Measurements from ENCODE around the gene LRRC45. TPM values are rescaled to one million over a fixed set of nuclear protein-coding genes. Genes with fewer than 3 reads are reported as not detected.

Gene LRRC45
- total RNA-seq, 2 experiments from 2014 or later = 54.5 to 68.4 TPM

GRCh38 chr17:82020572-82021106, 2.5 kb upstream of the LRRC45 start:
- DNase-seq = no peak
- Mint-ChIP-seq H3K27me3 (no peaks in the 10 kb centered on the region), H3K27ac (peak overlapping the region; percentile 76), H3K36me3 (ENCODE audit: low read depth) (peaks cover 3% of the 10 kb centered on the region), H3K4me3 (peak overlapping the region; percentile 3), H3K4me1 (peaks cover 34% of the 10 kb centered on the region), H3K9me3 (no peaks in the 10 kb centered on the region)
- CTCF ChIA-PET = interaction anchor here (0.6 to 7.4 kb wide), 12 partner anchors 9 to 390 kb away, joined by 3 to 66 read pairs (median 4); partner anchors contain the start of genes DCXR and NOTUM
- POLR2A ChIA-PET = no interaction called here

- Mint-ChIP-seq H3K4me1 (peaks cover 38% of the 10 kb centered on the region), H3K27ac (peak overlapping the region; percentile 82), H3K27me3 (no peaks in the 10 kb centered on the region), H3K4me3 (peak overlapping the region; percentile 77), H3K9me3 (no peaks in the 10 kb centered on the region), H3K36me3 (ENCODE audit: low read depth) (peaks cover 7% of the 10 kb centered on the region)
- CTCF ChIA-PET = interaction anchor here (0.6 to 7.4 kb wide), 12 partner anchors 8 to 795 kb away, joined by 3 to 66 read pairs (median 4); partner anchors contain the start of genes DCXR and NOTUM
- POLR2A ChIA-PET = no interaction called here
- peak; percentile 74 for DNase-seq
Measured at GRCh38 chr17:82021107-82021899, 1.8 kb upstream of the LRRC45 start.

GRCh38 chr17:82021900-82022309, 1.2 kb upstream of the LRRC45 start:
- peak overlapping the region; percentile 77 for H3K4me3 Mint-ChIP-seq
- no peaks in the 10 kb centered on the region for H3K9me3 Mint-ChIP-seq
- peaks cover 39% of the 10 kb centered on the region for H3K4me1 Mint-ChIP-seq
- H3K27ac Mint-ChIP-seq = peak overlapping the region; percentile 82
- POLR2A ChIA-PET = interaction anchor here (1.2 kb wide), 1 partner anchor 16 kb away, joined by 4 read pairs; the partner anchor contains the start of gene DCXR
- H3K27me3 Mint-ChIP-seq = no peaks in the 10 kb centered on the region
- peaks cover 7% of the 10 kb centered on the region for H3K36me3 Mint-ChIP-seq (ENCODE audit: low read depth)
- DNase-seq = no peak
- CTCF ChIA-PET = interaction anchor here (0.6 to 7.4 kb wide), 9 partner anchors 8 to 794 kb away, joined by 3 to 66 read pairs (median 4); partner anchors contain the start of genes DCXR and NOTUM

DNA sequence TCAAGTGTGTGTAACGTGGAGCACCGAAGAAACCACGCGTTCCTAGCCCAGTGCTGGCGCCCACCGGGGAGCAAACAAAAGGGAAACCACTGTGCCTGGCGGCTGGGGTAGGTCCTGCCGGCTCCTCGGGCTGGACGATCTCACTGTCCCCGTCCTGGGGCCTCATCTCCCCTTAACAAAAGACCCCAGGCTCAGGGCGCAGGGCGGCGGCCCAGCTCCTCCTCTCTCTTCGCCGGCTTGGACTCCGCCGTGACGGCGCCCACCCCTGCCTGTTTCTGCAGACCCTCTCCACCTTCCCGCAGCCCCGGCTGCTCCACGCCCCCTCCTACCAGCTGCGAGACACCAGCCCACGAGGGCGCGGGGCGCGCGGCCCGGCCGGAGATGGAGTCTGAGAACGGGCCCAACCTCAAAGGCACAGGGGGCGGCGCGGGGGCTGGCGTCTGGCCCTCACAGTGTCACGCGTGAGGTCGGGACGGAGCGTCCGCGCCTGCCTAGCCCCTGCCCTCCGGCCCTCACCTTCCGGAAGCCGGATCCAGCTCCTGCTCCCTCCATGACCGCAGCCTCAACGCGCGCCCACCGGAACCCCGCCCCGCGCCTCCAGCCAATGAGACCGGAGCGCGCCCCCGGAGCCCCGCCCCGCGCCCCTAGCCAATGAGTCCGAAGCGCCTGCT, 660 bp upstream of the LRRC45 start, which contains the start of gene CENPX:
TSS of gene CENPX (minus strand) at position 569 of the 671 bp plus-strand sequence. CDS start at position 552, 17 bp downstream.
- H3K27ac Mint-ChIP-seq = peak within 1 kb of the TSS; percentile 82
- no peak for DNase-seq
- H3K9me3 Mint-ChIP-seq = no peaks in the 10 kb centered on the region
- CTCF ChIA-PET = interaction anchor here (0.6 to 7.4 kb wide), 11 partner anchors 7 to 183 kb away, joined by 3 to 66 read pairs (median 3); partner anchors contain the start of genes DCXR, NOTUM and RAC3
- no peaks in the 10 kb centered on the region for H3K27me3 Mint-ChIP-seq
- POLR2A ChIA-PET = interaction anchor here (0.7 to 1.2 kb wide), 2 partner anchors 15 to 63 kb away, joined by 3 to 4 read pairs; partner anchors contain the start of gene DCXR
- peak within 1 kb of the TSS; percentile 84 for H3K4me3 Mint-ChIP-seq
- peaks cover 10% of the 10 kb centered on the region for H3K36me3 Mint-ChIP-seq (ENCODE audit: low read depth)
- H3K4me1 Mint-ChIP-seq = peaks cover 45% of the 10 kb centered on the region

GRCh38 chr17:82023447-82024241, 539 bp downstream of the LRRC45 start:
- DNase-seq = peak; percentile 36

DNA sequence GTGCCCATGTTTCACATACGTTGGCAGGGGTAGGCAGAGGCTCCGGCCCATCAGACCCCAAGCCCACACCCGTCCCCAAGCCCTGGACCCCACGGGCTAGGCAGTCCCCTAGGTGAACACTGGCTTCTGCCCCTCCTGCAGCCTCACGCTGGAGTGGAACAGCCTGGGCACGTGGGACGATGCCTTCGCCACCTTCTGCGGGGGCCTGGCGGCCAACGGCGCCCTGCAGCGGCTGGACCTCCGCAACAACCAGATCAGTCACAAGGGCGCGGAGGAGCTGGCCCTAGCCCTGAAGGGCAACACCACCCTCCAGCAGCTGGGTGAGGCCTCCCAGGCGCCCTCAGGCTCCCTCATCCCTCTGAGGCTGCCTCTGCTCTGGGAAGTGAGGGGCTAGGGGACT, 1.8 kb downstream of the LRRC45 start:
- Mint-ChIP-seq H3K27ac (no peak overlapping the region), H3K4me3 (no peak overlapping the region), H3K36me3 (ENCODE audit: low read depth) (peaks cover 17% of the 10 kb centered on the region), H3K27me3 (no peaks in the 10 kb centered on the region), H3K9me3 (no peaks in the 10 kb centered on the region), H3K4me1 (peaks cover 45% of the 10 kb centered on the region)
- DNase-seq = no peak
- CTCF ChIA-PET = interaction anchor here (3.1 to 6.7 kb wide), 2 partner anchors 12 to 65 kb away, joined by 12 to 49 read pairs; partner anchors contain the start of gene DCXR
- POLR2A ChIA-PET = no interaction called here

More at GRCh38 chr17:82023447-82024241, 539 bp downstream of the LRRC45 start:
- CTCF ChIA-PET = interaction anchor here (2.5 to 7.4 kb wide), 3 partner anchors 13 to 68 kb away, joined by 6 to 66 read pairs (median 49); partner anchors contain the start of genes DCXR and NOTUM
- H3K4me1 Mint-ChIP-seq = peaks cover 44% of the 10 kb centered on the region
- H3K9me3 Mint-ChIP-seq = no peaks in the 10 kb centered on the region
- H3K36me3 Mint-ChIP-seq (ENCODE audit: low read depth) = peaks cover 12% of the 10 kb centered on the region
- POLR2A ChIA-PET = no interaction called here
- H3K27me3 Mint-ChIP-seq = no peaks in the 10 kb centered on the region
- H3K4me3 Mint-ChIP-seq = peak overlapping the region; percentile 84
- H3K27ac Mint-ChIP-seq = no peak overlapping the region

GRCh38 chr17:82025401-82026107, 2.4 kb downstream of the LRRC45 start:
- H3K36me3 Mint-ChIP-seq (ENCODE audit: low read depth) = peaks cover 17% of the 10 kb centered on the region
- peak overlapping the region; percentile 13 for H3K4me3 Mint-ChIP-seq
- peaks cover 42% of the 10 kb centered on the region for H3K4me1 Mint-ChIP-seq
- CTCF ChIA-PET = interaction anchor here (0.7 to 3.1 kb wide), 3 partner anchors 10 to 66 kb away, joined by 3 to 12 read pairs (median 3); no protein-coding TSS in a partner anchor
- POLR2A ChIA-PET = interaction anchor here (0.6 to 0.9 kb wide), 2 partner anchors 12 to 72 kb away, joined by 3 read pairs; partner anchors contain the start of gene DCXR
- no peak overlapping the region for H3K27ac Mint-ChIP-seq
- H3K27me3 Mint-ChIP-seq = no peaks in the 10 kb centered on the region
- no peak for DNase-seq
- no peaks in the 10 kb centered on the region for H3K9me3 Mint-ChIP-seq

DNA sequence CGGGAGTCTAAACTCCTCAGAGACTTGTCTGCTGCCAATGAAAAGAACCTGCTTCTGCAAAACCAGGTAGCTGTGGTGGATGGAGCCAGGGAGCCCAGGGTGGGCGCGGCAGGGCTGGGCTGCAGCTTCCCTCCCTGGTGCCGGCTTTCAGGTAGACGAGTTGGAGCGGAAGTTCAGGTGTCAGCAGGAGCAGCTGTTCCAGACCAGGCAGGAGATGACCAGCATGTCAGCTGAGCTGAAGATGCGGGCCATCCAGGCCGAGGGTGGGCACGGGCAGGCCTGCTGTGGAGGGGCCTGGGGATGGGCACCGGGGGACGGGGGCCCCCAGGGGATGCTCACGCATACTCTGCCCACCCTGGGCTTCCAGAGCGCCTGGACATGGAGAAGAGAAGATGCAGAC, 5.1 kb downstream of the LRRC45 start:
- ChIA-PET POLR2A (no interaction called here), CTCF (interaction anchor here (1.2 to 3.0 kb wide), 3 partner anchors 8 to 69 kb away, joined by 5 to 40 read pairs (median 14); partner anchors contain the start of genes CENPX and DCXR)
- peaks cover 17% of the 10 kb centered on the region for H3K36me3 Mint-ChIP-seq (ENCODE audit: low read depth)

DNA sequence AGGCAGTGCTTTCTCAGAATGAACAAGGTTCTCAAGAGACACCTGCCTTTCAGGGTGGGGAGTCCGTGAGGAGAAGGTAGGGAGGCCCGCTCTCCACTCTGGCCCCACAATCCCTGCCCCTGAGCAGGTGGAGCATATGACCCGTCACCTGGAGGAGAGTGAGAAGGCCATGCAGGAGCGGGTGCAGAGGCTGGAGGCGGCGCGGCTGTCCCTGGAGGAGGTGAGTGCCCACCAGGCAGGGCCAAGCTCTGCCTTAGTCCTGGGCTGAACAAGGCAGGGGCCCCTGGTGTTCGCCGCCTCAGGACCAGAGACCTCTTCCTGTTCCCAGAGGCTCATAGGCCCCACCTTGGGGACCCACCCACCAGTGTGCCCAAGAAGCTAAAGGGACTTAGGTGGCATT, 5.9 kb downstream of the LRRC45 start:
- no peaks in the 10 kb centered on the region for H3K27me3 Mint-ChIP-seq
- POLR2A ChIA-PET = no interaction called here

More for the DNA sequence above, 5.1 kb downstream of the LRRC45 start:
- peaks cover 33% of the 10 kb centered on the region for H3K4me1 Mint-ChIP-seq
- H3K27me3 Mint-ChIP-seq = no peaks in the 10 kb centered on the region
- H3K4me3 Mint-ChIP-seq = no peak overlapping the region
- H3K27ac Mint-ChIP-seq = no peak overlapping the region
- no peak for DNase-seq
- no peaks in the 10 kb centered on the region for H3K9me3 Mint-ChIP-seq

DNA sequence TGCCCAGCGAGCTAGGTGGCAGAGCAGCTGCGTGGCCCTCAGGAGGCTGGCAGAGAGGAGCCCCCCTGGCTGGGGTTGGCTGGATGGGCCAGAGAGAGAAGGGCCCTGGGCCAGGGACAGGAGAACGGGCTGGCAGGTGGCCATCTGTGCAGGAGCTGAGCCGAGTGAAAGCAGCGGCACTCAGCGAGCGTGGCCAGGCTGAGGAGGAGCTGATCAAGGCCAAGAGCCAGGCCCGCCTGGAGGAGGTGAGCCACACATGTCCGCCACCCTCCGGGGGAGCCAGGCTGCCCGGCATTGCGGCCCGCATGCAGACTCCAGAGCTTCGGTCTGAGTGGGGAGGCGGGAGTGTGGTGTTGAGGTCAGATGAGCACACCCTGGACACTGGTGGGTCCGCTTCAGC, 6.3 kb downstream of the LRRC45 start:
- Mint-ChIP-seq H3K27me3 (no peaks in the 10 kb centered on the region), H3K4me1 (peaks cover 26% of the 10 kb centered on the region), H3K4me3 (peak overlapping the region; percentile 32), H3K36me3 (ENCODE audit: low read depth) (peaks cover 17% of the 10 kb centered on the region), H3K9me3 (no peaks in the 10 kb centered on the region), H3K27ac (peak overlapping the region; percentile 50)
- no peak for DNase-seq
- ChIA-PET CTCF (interaction anchor here (0.8 to 3.0 kb wide), 16 partner anchors 9 to 209 kb away, joined by 3 to 40 read pairs (median 6); partner anchors contain the start of genes ASPSCR1, CENPX and DCXR), POLR2A (no interaction called here)

More for the DNA sequence above, 5.9 kb downstream of the LRRC45 start:
- CTCF ChIA-PET = interaction anchor here (1.3 to 3.0 kb wide), 8 partner anchors 9 to 130 kb away, joined by 3 to 40 read pairs (median 10); partner anchors contain the start of genes CENPX and DCXR
- DNase-seq = no peak
- Mint-ChIP-seq H3K27ac (no peak overlapping the region), H3K4me3 (no peak overlapping the region), H3K4me1 (peaks cover 30% of the 10 kb centered on the region), H3K36me3 (ENCODE audit: low read depth) (peaks cover 17% of the 10 kb centered on the region), H3K9me3 (no peaks in the 10 kb centered on the region)

GRCh38 chr17:82029990-82030469, 6.9 kb downstream of the LRRC45 start:
- POLR2A ChIA-PET = no interaction called here

More at GRCh38 chr17:82029990-82030469, 6.9 kb downstream of the LRRC45 start:
- Mint-ChIP-seq H3K9me3 (no peaks in the 10 kb centered on the region), H3K36me3 (ENCODE audit: low read depth) (peaks cover 19% of the 10 kb centered on the region), H3K4me3 (no peak overlapping the region), H3K27ac (no peak overlapping the region), H3K27me3 (no peaks in the 10 kb centered on the region), H3K4me1 (peaks cover 28% of the 10 kb centered on the region)
- CTCF ChIA-PET = interaction anchor here (0.7 to 3.0 kb wide), 50 partner anchors 8 to 588 kb away, joined by 3 to 40 read pairs (median 4); partner anchors contain the start of genes ASPSCR1, CD7, CENPX and DCXR
- no peak for DNase-seq
